22Rv1 (cell line): ENCODE data around the gene OTOP2.

Experiments
- ZFX ChIP-seq: fragments of 450-650 bp; IDR thresholded peaks from 2 replicates; pipeline ENCODE4 v1.6.1; 2017; ENCODE audit warnings: antibody characterized with exemption, borderline replicate concordance
- TF ChIP-seq, protein P1 (sequence below): fragments of 450-650 bp; IDR thresholded peaks from 2 replicates; pipeline ENCODE4 v1.5.1; 2017; ENCODE audit warnings: mild to moderate bottlenecking

DNA sequence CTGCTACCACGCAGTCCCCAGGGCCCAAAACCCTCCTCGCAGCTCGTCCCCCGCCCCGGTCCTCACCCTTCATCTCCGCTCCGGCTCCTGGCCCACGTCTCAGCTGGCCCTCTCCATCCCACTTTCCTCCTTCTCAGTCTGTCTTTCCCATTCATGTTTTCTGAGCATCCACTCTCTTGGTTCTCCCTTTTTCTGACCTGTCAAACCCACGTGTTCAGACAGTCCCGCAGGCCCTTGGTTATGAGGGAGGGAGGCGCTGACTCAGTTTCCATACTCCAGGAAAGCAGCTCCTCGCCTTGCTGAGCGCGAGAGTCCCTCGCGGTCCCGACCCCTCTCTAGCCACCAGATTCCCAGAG lies 48.9 kb downstream of the OTOP2 start:
- TF ChIP-seq, protein P1, sequence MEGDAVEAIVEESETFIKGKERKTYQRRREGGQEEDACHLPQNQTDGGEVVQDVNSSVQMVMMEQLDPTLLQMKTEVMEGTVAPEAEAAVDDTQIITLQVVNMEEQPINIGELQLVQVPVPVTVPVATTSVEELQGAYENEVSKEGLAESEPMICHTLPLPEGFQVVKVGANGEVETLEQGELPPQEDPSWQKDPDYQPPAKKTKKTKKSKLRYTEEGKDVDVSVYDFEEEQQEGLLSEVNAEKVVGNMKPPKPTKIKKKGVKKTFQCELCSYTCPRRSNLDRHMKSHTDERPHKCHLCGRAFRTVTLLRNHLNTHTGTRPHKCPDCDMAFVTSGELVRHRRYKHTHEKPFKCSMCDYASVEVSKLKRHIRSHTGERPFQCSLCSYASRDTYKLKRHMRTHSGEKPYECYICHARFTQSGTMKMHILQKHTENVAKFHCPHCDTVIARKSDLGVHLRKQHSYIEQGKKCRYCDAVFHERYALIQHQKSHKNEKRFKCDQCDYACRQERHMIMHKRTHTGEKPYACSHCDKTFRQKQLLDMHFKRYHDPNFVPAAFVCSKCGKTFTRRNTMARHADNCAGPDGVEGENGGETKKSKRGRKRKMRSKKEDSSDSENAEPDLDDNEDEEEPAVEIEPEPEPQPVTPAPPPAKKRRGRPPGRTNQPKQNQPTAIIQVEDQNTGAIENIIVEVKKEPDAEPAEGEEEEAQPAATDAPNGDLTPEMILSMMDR: no peak
- no peak for TF ChIP-seq ZFX
